Peyer's patch (tissue), 4 donors: ENCODE measurements around the gene TCF7. TPM values are rescaled to one million over a fixed set of nuclear protein-coding genes. Genes with fewer than 3 reads are reported as not detected.

ENCODE experiments used
- DNase-seq, 3 donors: peaks; one replicate each; pipeline ENCODE4 v3.0.0-alpha.2; 2017 to 2019
- H3K27ac ChIP-seq, 4 donors: fragments of 200-600 bp; sonication (generic); one replicate each; pipeline ENCODE4 v1.5.1; 2016 to 2019
- H3K27me3 ChIP-seq, 2 donors: fragments of 200-600 bp; sonication (generic); one replicate each; pipeline ENCODE4 v1.5.1; 2019
- H3K36me3 ChIP-seq, 3 donors: fragments of 200-600 bp; sonication (generic); one replicate each; pipeline ENCODE4 v1.5.1; 2016 to 2019
- H3K4me1 ChIP-seq, 4 donors: fragments of 200-600 bp; sonication (generic); one replicate each; pipeline ENCODE4 v1.5.1; 2016 to 2019
- H3K4me3 ChIP-seq, 4 donors: fragments of 200-600 bp; sonication (generic); 1 replicate in 3 of 4; 2 replicates in 1 of 4; pipeline ENCODE4 v1.5.1; 2016 to 2019; ENCODE audit warnings: mild to moderate bottlenecking in 1 of 4
- H3K9me3 ChIP-seq, 4 donors: fragments of 200-600 bp; sonication (generic); one replicate each; pipeline ENCODE4 v1.5.1; 2016 to 2019; ENCODE audit warnings: mild to moderate bottlenecking in 1 of 4
- CTCF ChIP-seq, 6 experiments: fragments of 450-650 bp in 4 of 6; fragments of 200-600 bp in 2 of 6; sonication (generic) in 1 of 6; IDR thresholded peaks; one replicate each; pipeline ENCODE4 v1.5.1; 2017 to 2019; ENCODE audit warnings: antibody characterized with exemption in 6 of 6, mild to moderate bottlenecking in 3 of 6, moderate library complexity in 1 of 6
- POLR2A ChIP-seq, 2 donors: fragments of 450-650 bp; IDR thresholded peaks; one replicate each; pipeline ENCODE4 v1.5.1; 2017; ENCODE audit warnings: antibody characterized with exemption in 2 of 2, mild to moderate bottlenecking in 2 of 2, moderate library complexity in 2 of 2
- total RNA-seq, 4 donors: library from RNA; depleted of rRNA; stranded (reverse); fragments of >200 nt; gene quantifications; one replicate each; pipeline ENCODE4 v1.1.0, GENCODE V29; 2016

TCF7 gene
- total RNA-seq, 4 donors from 2014 or later: 11.8 to 32.2 (median 22.0) TPM

- Histone ChIP-seq H3K27me3 (peaks cover 0 to 7% of the 10 kb centered on the region in 2 donors), H3K27ac (peak overlapping the region; percentile 22 to 83 (median 72)), H3K4me3 (peak overlapping the region; percentile 62 to 70 (median 68)), H3K4me1 (peaks cover 0 to 23% (median 5%) of the 10 kb centered on the region in 4 donors), H3K9me3 (no peaks in the 10 kb centered on the region), H3K36me3 (no peaks in the 10 kb centered on the region)
- TF ChIP-seq CTCF (IDR thresholded peaks at IDR 0.05) (no peak), POLR2A (IDR thresholded peaks at IDR 0.05) (no peak)
- DNase-seq: no peak
These were observed 1.3 kb downstream of the TCF7 start for GRCh38 chr5:134115806-134116175.

- H3K9me3 ChIP-seq: no peaks in the 10 kb centered on the region
- H3K27ac ChIP-seq: peak overlapping the region in 3 of 4 donors; percentile 71 to 83 (median 74)
- H3K4me3 ChIP-seq: peak overlapping the region in 3 of 4 donors; percentile 62 to 69 (median 68)
- peaks cover 0 to 7% of the 10 kb centered on the region in 2 donors for H3K27me3 ChIP-seq
- TF ChIP-seq CTCF (IDR thresholded peaks at IDR 0.05): no peak
- TF ChIP-seq POLR2A (IDR thresholded peaks at IDR 0.05): no peak
- H3K36me3 ChIP-seq: no peaks in the 10 kb centered on the region
- peaks cover 0 to 23% (median 6%) of the 10 kb centered on the region in 4 donors for H3K4me1 ChIP-seq
- DNase-seq: no peak
These were observed 1.8 kb downstream of the TCF7 start for GRCh38 chr5:134116286-134116685.

GRCh38 chr5:134116789-134117761 is 2.6 kb downstream of the TCF7 start:
- Histone ChIP-seq H3K4me3 (peak overlapping the region in 3 of 4 donors; percentile 62 to 69 (median 68)), H3K27ac (peak overlapping the region in 1 of 4 donors; percentile 83), H3K36me3 (no peaks in the 10 kb centered on the region), H3K9me3 (no peaks in the 10 kb centered on the region), H3K27me3 (peaks cover 0 to 7% of the 10 kb centered on the region in 2 donors), H3K4me1 (peaks cover 0 to 29% (median 9%) of the 10 kb centered on the region in 4 donors)
- DNase-seq: no peak
- TF ChIP-seq POLR2A (IDR thresholded peaks at IDR 0.05) (no peak), CTCF (IDR thresholded peaks at IDR 0.05) (no peak)

- peak overlapping the region in 1 of 4 donors; percentile 68 for H3K4me3 ChIP-seq
- no peaks in the 10 kb centered on the region for H3K9me3 ChIP-seq
- peaks cover 0 to 3% of the 10 kb centered on the region in 2 donors for H3K27me3 ChIP-seq
- TF ChIP-seq POLR2A (IDR thresholded peaks at IDR 0.05): no peak
- TF ChIP-seq CTCF (IDR thresholded peaks at IDR 0.05): no peak
- H3K27ac ChIP-seq: peak overlapping the region in 1 of 4 donors; percentile 83
- H3K36me3 ChIP-seq: no peaks in the 10 kb centered on the region
- peaks cover 0 to 32% (median 17%) of the 10 kb centered on the region in 4 donors for H3K4me1 ChIP-seq
- DNase-seq: no peak
These were observed 3.8 kb downstream of the TCF7 start for GRCh38 chr5:134118212-134118835.

GRCh38 chr5:134119720-134120119 is 5.2 kb downstream of the TCF7 start:
- H3K27ac ChIP-seq: peak overlapping the region in 1 of 4 donors; percentile 83
- H3K27me3 ChIP-seq: no peaks in the 10 kb centered on the region
- no peaks in the 10 kb centered on the region for H3K36me3 ChIP-seq
- no peaks in the 10 kb centered on the region for H3K9me3 ChIP-seq
- DNase-seq: no peak
- H3K4me1 ChIP-seq: peaks cover 0 to 35% (median 19%) of the 10 kb centered on the region in 4 donors
- TF ChIP-seq POLR2A (IDR thresholded peaks at IDR 0.05) (no peak), CTCF (IDR thresholded peaks at IDR 0.05) (no peak)
- peak overlapping the region in 1 of 4 donors; percentile 22 for H3K4me3 ChIP-seq
